HEK293 (cell line): ENCODE measurements around the gene CFAP58.

Experiments
- FEZF1 ChIP-seq: fragments of 450-650 bp; formaldehyde crosslinking; IDR thresholded peaks from 2 replicates; pipeline ENCODE4 v1.5.1; 2016; ENCODE audit warnings: missing biosample characterization, missing genetic modification characterization
- ZNF223 ChIP-seq: fragments of 450-650 bp; formaldehyde crosslinking; IDR thresholded peaks from 2 replicates; pipeline ENCODE4 v1.5.1; 2016; ENCODE audit warnings: missing biosample characterization, missing genetic modification characterization
- ZNF23 ChIP-seq: fragments of 450-650 bp; formaldehyde crosslinking; IDR thresholded peaks from 2 replicates; pipeline ENCODE4 v1.5.1; 2016; ENCODE audit warnings: missing biosample characterization, missing genetic modification characterization, borderline replicate concordance
- ZNF792 ChIP-seq: fragments of 450-650 bp; formaldehyde crosslinking; IDR thresholded peaks from 2 replicates; pipeline ENCODE4 v1.5.1; 2016; ENCODE audit warnings: missing biosample characterization, missing genetic modification characterization
- TF ChIP-seq, protein P1 (sequence below): fragments of 450-650 bp; formaldehyde crosslinking; IDR thresholded peaks from 2 replicates; pipeline ENCODE4 v1.5.1; 2016; ENCODE audit warnings: missing biosample characterization, missing genetic modification characterization

DNA sequence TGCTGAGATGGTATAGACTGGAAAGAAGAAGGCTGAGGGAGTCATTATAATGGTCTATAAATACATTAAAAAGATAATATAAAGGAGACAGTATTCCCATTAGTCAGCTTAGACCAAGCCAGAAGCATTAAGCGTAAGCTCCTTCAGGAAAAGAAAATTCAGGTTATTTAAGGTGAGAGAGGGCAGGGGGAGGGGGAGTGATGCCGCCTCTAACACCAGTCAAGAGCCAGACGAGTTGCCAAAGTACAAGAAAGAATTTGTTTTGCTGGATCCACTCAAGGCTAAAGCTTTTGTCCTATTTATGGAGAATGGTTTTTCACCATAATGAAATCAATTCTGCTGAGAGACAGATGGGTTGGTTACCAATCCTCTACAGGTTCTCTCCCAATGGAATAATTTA, 99.3 kb downstream of the CFAP58 start:
- TF ChIP-seq, protein P1, sequence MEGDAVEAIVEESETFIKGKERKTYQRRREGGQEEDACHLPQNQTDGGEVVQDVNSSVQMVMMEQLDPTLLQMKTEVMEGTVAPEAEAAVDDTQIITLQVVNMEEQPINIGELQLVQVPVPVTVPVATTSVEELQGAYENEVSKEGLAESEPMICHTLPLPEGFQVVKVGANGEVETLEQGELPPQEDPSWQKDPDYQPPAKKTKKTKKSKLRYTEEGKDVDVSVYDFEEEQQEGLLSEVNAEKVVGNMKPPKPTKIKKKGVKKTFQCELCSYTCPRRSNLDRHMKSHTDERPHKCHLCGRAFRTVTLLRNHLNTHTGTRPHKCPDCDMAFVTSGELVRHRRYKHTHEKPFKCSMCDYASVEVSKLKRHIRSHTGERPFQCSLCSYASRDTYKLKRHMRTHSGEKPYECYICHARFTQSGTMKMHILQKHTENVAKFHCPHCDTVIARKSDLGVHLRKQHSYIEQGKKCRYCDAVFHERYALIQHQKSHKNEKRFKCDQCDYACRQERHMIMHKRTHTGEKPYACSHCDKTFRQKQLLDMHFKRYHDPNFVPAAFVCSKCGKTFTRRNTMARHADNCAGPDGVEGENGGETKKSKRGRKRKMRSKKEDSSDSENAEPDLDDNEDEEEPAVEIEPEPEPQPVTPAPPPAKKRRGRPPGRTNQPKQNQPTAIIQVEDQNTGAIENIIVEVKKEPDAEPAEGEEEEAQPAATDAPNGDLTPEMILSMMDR: no peak
- TF ChIP-seq ZNF792: no peak
- TF ChIP-seq FEZF1 (tag by site-specific recombination): no peak
- no peak for TF ChIP-seq ZNF223
- TF ChIP-seq ZNF23 (tag by site-specific recombination): no peak
